AG08395 (cell line): Measurements from ENCODE around the gene CENPT.

Source experiments
- DNase-seq: peaks from one replicate; pipeline ENCODE4 v3.0.0; 2012; ENCODE audit warnings: mixed read lengths, low spot score

CENPT gene

GRCh38 chr16:67806428-67807147, 40.9 kb downstream of the CENPT start, which contains the start of the genes RANBP10 and TSNAXIP1:
RANBP10 (minus strand) TSS chr16:67806560; CDS start chr16:67806536, 24 bp downstream.
TSNAXIP1 (plus strand) TSS chr16:67806889; CDS start chr16:67807150, 261 bp downstream.
- peak; percentile 97 for DNase-seq

GRCh38 chr16:67805718-67806427, 41.6 kb downstream of the CENPT start:
- DNase-seq = no peak

GRCh38 chr16:67804853-67805542, 42.5 kb downstream of the CENPT start:
- no peak for DNase-seq

GRCh38 chr16:67803894-67804293, 43.6 kb downstream of the CENPT start:
- DNase-seq = no peak

GRCh38 chr16:67801883-67802282, 45.6 kb downstream of the CENPT start:
- DNase-seq = no peak

GRCh38 chr16:67801241-67801640, 46.3 kb downstream of the CENPT start:
- no peak for DNase-seq

GRCh38 chr16:67800338-67800926, 47.1 kb downstream of the CENPT start:
- peak; percentile 58 for DNase-seq

GRCh38 chr16:67796099-67796718, 51.3 kb downstream of the CENPT start:
- no peak for DNase-seq

GRCh38 chr16:67790071-67790470, 57.4 kb downstream of the CENPT start:
- no peak for DNase-seq

- DNase-seq = no peak
Observed at GRCh38 chr16:67786491-67786890, 61.0 kb downstream of the CENPT start.

- no peak for DNase-seq
Observed at GRCh38 chr16:67783353-67783725, 64.2 kb downstream of the CENPT start.

- no peak for DNase-seq
Observed at GRCh38 chr16:67782567-67783352, 64.7 kb downstream of the CENPT start.

- DNase-seq = no peak
Observed at GRCh38 chr16:67781565-67781921, 66.0 kb downstream of the CENPT start.

- DNase-seq = no peak
Observed at GRCh38 chr16:67780847-67781564, 66.5 kb downstream of the CENPT start.

- no peak for DNase-seq
Observed at GRCh38 chr16:67779256-67780014, 68.1 kb downstream of the CENPT start.
